AG04449 (cell line): ENCODE results near the gene RP9.
A peak's percentile ranks its signal among the peaks of the same experiment; 100 is the strongest.

Source experiments
- CTCF ChIA-PET: fragments of 350-600 bp; formaldehyde crosslinking; extraction: SDS; loops from one replicate; lab custom pipeline; 2021; ENCODE audit warnings: antibody characterized with exemption; lab: Yijun Ruan, JAX
- POLR2A ChIA-PET: fragments of 400-600, 350-600 bp; formaldehyde crosslinking; extraction: SDS; loops from one replicate; lab custom pipeline; 2020; ENCODE audit warnings: antibody characterized with exemption, inconsistent platforms; lab: Yijun Ruan, JAX
- DNase-seq: peaks from one replicate; pipeline ENCODE4 v3.0.0-alpha.2; 2010; ENCODE audit warnings: low read depth, low spot score
- H3K4me3 ChIP-seq: 2 replicates; pipeline ENCODE4 v1.5.1; 2011; ENCODE audit warnings: low read depth, mild to moderate bottlenecking, control low read depth, low read length
- TF ChIP-seq, protein P1 (sequence below): IDR thresholded peaks from one replicate; pipeline ENCODE4 v1.5.1; 2011; ENCODE audit warnings: mild to moderate bottlenecking, moderate library complexity, low read length, control low read depth, inconsistent platforms; ENCODE audit not compliant: insufficient read depth; ENCODE audit errors: missing control alignments

Gene RP9

GRCh38 chr7:33129806-33130153 is 20.6 kb upstream of the RP9 start:
- TF ChIP-seq, protein P1, sequence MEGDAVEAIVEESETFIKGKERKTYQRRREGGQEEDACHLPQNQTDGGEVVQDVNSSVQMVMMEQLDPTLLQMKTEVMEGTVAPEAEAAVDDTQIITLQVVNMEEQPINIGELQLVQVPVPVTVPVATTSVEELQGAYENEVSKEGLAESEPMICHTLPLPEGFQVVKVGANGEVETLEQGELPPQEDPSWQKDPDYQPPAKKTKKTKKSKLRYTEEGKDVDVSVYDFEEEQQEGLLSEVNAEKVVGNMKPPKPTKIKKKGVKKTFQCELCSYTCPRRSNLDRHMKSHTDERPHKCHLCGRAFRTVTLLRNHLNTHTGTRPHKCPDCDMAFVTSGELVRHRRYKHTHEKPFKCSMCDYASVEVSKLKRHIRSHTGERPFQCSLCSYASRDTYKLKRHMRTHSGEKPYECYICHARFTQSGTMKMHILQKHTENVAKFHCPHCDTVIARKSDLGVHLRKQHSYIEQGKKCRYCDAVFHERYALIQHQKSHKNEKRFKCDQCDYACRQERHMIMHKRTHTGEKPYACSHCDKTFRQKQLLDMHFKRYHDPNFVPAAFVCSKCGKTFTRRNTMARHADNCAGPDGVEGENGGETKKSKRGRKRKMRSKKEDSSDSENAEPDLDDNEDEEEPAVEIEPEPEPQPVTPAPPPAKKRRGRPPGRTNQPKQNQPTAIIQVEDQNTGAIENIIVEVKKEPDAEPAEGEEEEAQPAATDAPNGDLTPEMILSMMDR = no peak
- H3K4me3 ChIP-seq = peak overlapping the region; percentile 87
- CTCF ChIA-PET = no interaction called here
- DNase-seq = no peak
- POLR2A ChIA-PET = no interaction called here

DNA sequence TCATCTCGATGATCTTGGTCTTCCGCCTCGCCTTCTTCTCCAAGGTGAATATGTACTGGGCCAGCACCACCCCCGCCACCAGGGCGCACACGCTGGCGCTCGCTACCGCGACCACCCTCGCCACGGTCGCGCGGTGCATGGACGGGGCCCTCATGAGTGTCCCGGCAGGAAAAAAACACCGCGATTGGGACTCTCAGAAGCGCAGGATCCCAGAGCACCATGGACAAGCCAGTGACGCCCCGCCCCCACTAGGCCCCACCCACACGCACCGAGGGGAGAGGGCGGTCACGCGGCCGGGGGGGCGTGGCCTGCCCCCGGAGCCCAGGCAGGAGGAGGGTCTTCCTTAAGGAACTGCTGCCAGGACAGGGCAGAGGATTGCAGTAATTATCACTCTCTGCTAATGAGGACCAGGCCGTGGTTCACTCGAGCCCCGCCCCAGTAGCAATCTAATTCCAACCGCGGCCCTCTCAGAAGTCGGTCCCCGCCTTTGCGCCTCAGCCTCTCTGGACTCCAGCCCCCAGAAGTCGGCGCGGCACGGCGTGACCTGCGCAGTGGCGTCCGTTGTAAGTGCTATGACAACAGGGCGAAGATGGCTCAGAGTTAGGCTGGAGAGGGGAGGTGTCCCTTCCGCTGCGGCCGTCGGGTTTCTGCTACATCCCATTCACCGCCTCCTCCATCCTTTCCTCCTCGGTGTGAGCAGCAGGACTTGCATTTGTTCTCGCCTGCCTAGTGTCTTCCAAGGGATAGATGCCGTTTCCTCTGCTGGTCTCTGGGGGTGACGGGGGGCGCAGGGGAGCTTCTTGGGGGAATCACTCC is 20.0 kb upstream of the RP9 start, which contains the start of gene BBS9:
TSS of gene BBS9 (plus strand) at position 575 of the 816 bp plus-strand sequence. CDS start 16,689 bp downstream, outside the sequence.
- ChIA-PET POLR2A (no interaction called here), CTCF (interaction anchor here (1.7 kb wide), 1 partner anchor 19 kb away, joined by 4 read pairs; no protein-coding TSS in a partner anchor)
- DNase-seq = peak; percentile 46
- TF ChIP-seq, protein P1 = no peak
- H3K4me3 ChIP-seq = peak within 1 kb of the TSS; percentile 87

GRCh38 chr7:33128631-33128989 is 19.4 kb upstream of the RP9 start:
- TF ChIP-seq, protein P1 = no peak
- H3K4me3 ChIP-seq = peak overlapping the region; percentile 87
- ChIA-PET CTCF (interaction anchor here (1.7 kb wide), 1 partner anchor 18 kb away, joined by 4 read pairs; no protein-coding TSS in a partner anchor), POLR2A (interaction anchor here (0.7 kb wide), 1 partner anchor 778 kb away, joined by 3 read pairs; no protein-coding TSS in a partner anchor)
- no peak for DNase-seq

DNA sequence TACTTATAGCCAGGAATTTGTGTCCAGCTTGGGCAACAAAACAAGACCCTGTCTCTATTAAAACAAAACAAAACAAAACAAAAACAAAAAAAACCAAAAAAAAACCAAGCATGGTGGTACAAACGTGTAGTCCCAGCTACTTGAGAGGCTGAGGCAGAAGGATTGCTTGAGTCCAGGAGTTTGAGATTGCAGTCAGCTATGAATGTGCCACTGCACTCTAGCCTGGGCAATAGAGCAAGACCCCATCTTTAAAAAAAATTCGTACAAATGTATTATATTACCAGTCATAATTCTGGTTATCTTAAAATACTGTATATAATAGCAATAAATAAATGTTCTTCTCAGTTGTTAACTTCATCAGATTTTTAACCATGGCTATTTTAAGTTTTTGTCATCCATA is 17.9 kb upstream of the RP9 start:
- ChIA-PET POLR2A (no interaction called here), CTCF (interaction anchor here (1.7 kb wide), 1 partner anchor 17 kb away, joined by 4 read pairs; no protein-coding TSS in a partner anchor)
- no peak overlapping the region for H3K4me3 ChIP-seq
- DNase-seq = no peak
- TF ChIP-seq, protein P1 = no peak

DNA sequence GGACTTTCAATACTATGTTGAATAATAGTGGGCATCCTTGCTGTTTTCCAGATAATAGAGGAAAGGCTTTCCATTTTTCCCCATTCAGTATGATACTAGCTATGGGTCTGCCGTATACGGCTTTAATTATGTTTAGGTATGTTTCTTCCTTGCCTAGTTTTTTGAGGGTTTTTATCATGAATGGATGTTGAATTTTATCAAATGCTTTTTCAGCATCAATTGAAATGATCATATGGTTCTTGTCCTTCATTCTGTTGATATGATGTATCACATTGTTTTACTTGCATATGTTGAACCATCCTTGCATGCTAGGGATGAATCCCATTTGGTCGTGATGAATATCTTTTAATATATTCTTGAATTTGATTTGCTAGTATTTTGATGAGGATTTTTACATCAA is 9.2 kb upstream of the RP9 start:
- ChIA-PET POLR2A (no interaction called here), CTCF (no interaction called here)
- TF ChIP-seq, protein P1 = no peak
- no peak overlapping the region for H3K4me3 ChIP-seq
- DNase-seq = no peak

DNA sequence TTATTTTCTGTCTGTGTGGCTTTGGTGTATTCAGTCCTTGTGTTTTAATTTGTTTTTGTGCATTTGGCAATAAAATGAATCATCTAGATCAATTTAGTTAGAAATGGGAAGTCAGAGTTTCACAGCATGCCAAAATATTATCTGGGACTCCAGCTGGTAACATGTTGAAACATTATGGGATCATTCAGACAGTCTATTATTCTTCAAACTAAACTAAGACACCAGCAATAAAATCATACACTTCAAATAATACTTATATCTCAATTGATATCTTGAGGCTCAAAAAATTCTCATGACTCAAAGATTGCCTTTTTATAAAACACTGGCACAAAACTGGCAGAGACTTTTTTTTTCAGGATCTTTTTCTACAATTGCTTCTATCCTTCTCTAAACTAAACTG is 5.8 kb upstream of the RP9 start:
- no peak overlapping the region for H3K4me3 ChIP-seq
- ChIA-PET POLR2A (no interaction called here), CTCF (no interaction called here)
- TF ChIP-seq, protein P1 = no peak
- DNase-seq = no peak
